Tibial nerve (tissue), 4 donors: ENCODE measurements around the gene CHM. TPM values are rescaled to one million over a fixed set of nuclear protein-coding genes. Genes with fewer than 3 reads are reported as not detected.

Experiments
- DNase-seq, 2 donors: peaks; one replicate each; pipeline ENCODE4 v3.0.0-alpha.2; 2019; ENCODE audit warnings: low spot score in 2 of 2
- H3K27ac ChIP-seq, 4 donors: fragments of 200-600 bp; sonication (generic) in 3 of 4; one replicate each; pipeline ENCODE4 v1.5.1; 2017 to 2019; ENCODE audit warnings: mild to moderate bottlenecking in 1 of 4
- H3K27me3 ChIP-seq, 2 donors: fragments of 200-600 bp; sonication (generic) in 1 of 2; one replicate each; pipeline versions ENCODE4 v1.5.1 to v1.6.0; 2017 to 2019
- H3K36me3 ChIP-seq, 3 donors: fragments of 200-600 bp; sonication (generic); one replicate each; pipeline ENCODE4 v1.5.1; 2018 to 2019
- H3K4me1 ChIP-seq, 4 donors: fragments of 200-600 bp; sonication (generic) in 3 of 4; one replicate each; pipeline ENCODE4 v1.5.1; 2017 to 2019
- H3K4me3 ChIP-seq, 4 donors: fragments of 200-600 bp; sonication (generic) in 3 of 4; one replicate each; pipeline ENCODE4 v1.5.1; 2017 to 2019; ENCODE audit warnings: mild to moderate bottlenecking in 1 of 4, moderate library complexity in 1 of 4
- H3K9me3 ChIP-seq, 4 donors: fragments of 200-600 bp; sonication (generic) in 3 of 4; one replicate each; pipeline ENCODE4 v1.5.1; 2017 to 2019
- CTCF ChIP-seq, 5 experiments: fragments of 200-600 bp in 3 of 5; fragments of 450-650 bp in 2 of 5; sonication (generic) in 3 of 5; IDR thresholded peaks; one replicate each; pipeline ENCODE4 v1.5.1; 2016 to 2019; ENCODE audit warnings: antibody characterized with exemption in 5 of 5, mild to moderate bottlenecking in 3 of 5, moderate library complexity in 2 of 5
- EP300 ChIP-seq, 2 donors: sonication (generic); formaldehyde crosslinking; IDR thresholded peaks; one replicate each; pipeline ENCODE4 v1.6.1; 2017; ENCODE audit warnings: antibody characterized with exemption in 2 of 2, mild to moderate bottlenecking in 1 of 2
- POLR2A ChIP-seq, 2 donors: fragments of 450-650 bp; IDR thresholded peaks; one replicate each; pipeline ENCODE4 v1.6.1; 2017; ENCODE audit warnings: antibody characterized with exemption in 2 of 2, mild to moderate bottlenecking in 2 of 2, moderate library complexity in 2 of 2
- WGBS, 2 donors: methylation state at CpG; one replicate each; pipeline ENCODE4 v1.1.5; 2018; 5-methylcytosine and 5-hydroxymethylcytosine counted together
- total RNA-seq, 4 donors: library from RNA; depleted of rRNA; stranded (reverse); fragments of >200 nt; gene quantifications; one replicate each; pipeline ENCODE4 v1.1.0, GENCODE V29; 2016

The CHM gene
- total RNA-seq, 4 donors from 2014 or later, result 16.2 to 27.8 (median 18.1) TPM

GRCh38 chrX:86051741-86052140 is 4.4 kb upstream of the CHM start:
- Histone ChIP-seq H3K27me3 (peaks cover 0 to 4% of the 10 kb centered on the region in 2 donors), H3K27ac (no peak overlapping the region), H3K9me3 (no peaks in the 10 kb centered on the region), H3K4me1 (no peaks in the 10 kb centered on the region), H3K4me3 (no peak overlapping the region), H3K36me3 (no peaks in the 10 kb centered on the region)
- no peak for TF ChIP-seq EP300 (IDR thresholded peaks at IDR 0.05)
- no peak for TF ChIP-seq CTCF (IDR thresholded peaks at IDR 0.05)
- TF ChIP-seq POLR2A (IDR thresholded peaks at IDR 0.05), result no peak
- WGBS, 2 donors, result 50 to 62% methylated on average over 2 of the region's 2 CpGs
- no peak for DNase-seq

GRCh38 chrX:86047936-86048280 is 550 bp upstream of the CHM start:
- H3K27me3 ChIP-seq, result no peaks in the 10 kb centered on the region
- peaks cover 0 to 14% (median 0%) of the 10 kb centered on the region in 4 donors for H3K4me1 ChIP-seq
- WGBS, 2 donors, result 21 to 32% methylated on average over 15 of the region's 15 CpGs
- peak overlapping the region; percentile 34 to 59 (median 47) for H3K4me3 ChIP-seq
- no peaks in the 10 kb centered on the region for H3K9me3 ChIP-seq
- no peak for TF ChIP-seq EP300 (IDR thresholded peaks at IDR 0.05)
- TF ChIP-seq CTCF (IDR thresholded peaks at IDR 0.05), result no peak
- no peak for TF ChIP-seq POLR2A (IDR thresholded peaks at IDR 0.05)
- H3K27ac ChIP-seq, result peak overlapping the region in 3 of 4 donors; percentile 82 to 92 (median 84)
- no peak for DNase-seq
- H3K36me3 ChIP-seq, result no peaks in the 10 kb centered on the region

GRCh38 chrX:86044216-86044615 is 3.1 kb downstream of the CHM start:
- Histone ChIP-seq H3K4me3 (no peak overlapping the region), H3K4me1 (peaks cover 0 to 20% (median 0%) of the 10 kb centered on the region in 4 donors), H3K27ac (no peak overlapping the region), H3K9me3 (no peaks in the 10 kb centered on the region), H3K36me3 (no peaks in the 10 kb centered on the region), H3K27me3 (no peaks in the 10 kb centered on the region)
- no peak for TF ChIP-seq CTCF (IDR thresholded peaks at IDR 0.05)
- no peak for TF ChIP-seq EP300 (IDR thresholded peaks at IDR 0.05)
- TF ChIP-seq POLR2A (IDR thresholded peaks at IDR 0.05), result no peak
- no peak for DNase-seq

- TF ChIP-seq CTCF (IDR thresholded peaks at IDR 0.05) (no peak), EP300 (IDR thresholded peaks at IDR 0.05) (no peak), POLR2A (IDR thresholded peaks at IDR 0.05) (no peak)
- Histone ChIP-seq H3K4me3 (no peak overlapping the region), H3K27me3 (no peaks in the 10 kb centered on the region), H3K9me3 (no peaks in the 10 kb centered on the region), H3K36me3 (no peaks in the 10 kb centered on the region), H3K27ac (no peak overlapping the region), H3K4me1 (peaks cover 0 to 8% (median 0%) of the 10 kb centered on the region in 4 donors)
- 73 to 74% methylated on average over 15 to 21 of the region's 21 CpGs for WGBS, 2 donors
- DNase-seq, result no peak
Measured at GRCh38 chrX:86039625-86040568, 7.5 kb downstream of the CHM start.

GRCh38 chrX:86033385-86033784 is 14.0 kb downstream of the CHM start:
- no peaks in the 10 kb centered on the region for H3K36me3 ChIP-seq
- no peak for TF ChIP-seq EP300 (IDR thresholded peaks at IDR 0.05)
- TF ChIP-seq CTCF (IDR thresholded peaks at IDR 0.05), result no peak
- no peak for TF ChIP-seq POLR2A (IDR thresholded peaks at IDR 0.05)
- H3K27ac ChIP-seq, result no peak overlapping the region
- no peaks in the 10 kb centered on the region for H3K27me3 ChIP-seq
- H3K4me1 ChIP-seq, result no peaks in the 10 kb centered on the region
- H3K4me3 ChIP-seq, result no peak overlapping the region
- no peak for DNase-seq
- H3K9me3 ChIP-seq, result no peaks in the 10 kb centered on the region
